T1000 (cell line): ENCODE data around the gene KLHL25.

ENCODE experiments used
- DNase-seq: peaks from one replicate; lab custom pipeline; 2025; ENCODE audit warnings: mixed read lengths; lab: John Stamatoyannopoulos, UW

KLHL25 gene

GRCh38 chr15:85760531-85761371, 34.0 kb downstream of the KLHL25 start:
- no peak for DNase-seq

GRCh38 chr15:85760049-85760448, 34.7 kb downstream of the KLHL25 start:
- peak; percentile 58 for DNase-seq

- no peak for DNase-seq
Observed at GRCh38 chr15:85759376-85759775, 35.3 kb downstream of the KLHL25 start.

- DNase-seq, result no peak
Observed at GRCh38 chr15:85758655-85758978, 36.1 kb downstream of the KLHL25 start.

- DNase-seq, result no peak
Observed at GRCh38 chr15:85757939-85758654, 36.6 kb downstream of the KLHL25 start.

GRCh38 chr15:85757073-85757938, 37.4 kb downstream of the KLHL25 start:
- DNase-seq, result no peak

GRCh38 chr15:85756411-85757072, 38.2 kb downstream of the KLHL25 start:
- no peak for DNase-seq

GRCh38 chr15:85755942-85756341, 38.8 kb downstream of the KLHL25 start:
- no peak for DNase-seq

GRCh38 chr15:85755471-85755870, 39.3 kb downstream of the KLHL25 start:
- DNase-seq, result no peak

- DNase-seq, result no peak
Observed at GRCh38 chr15:85754989-85755388, 39.7 kb downstream of the KLHL25 start.

GRCh38 chr15:85753791-85754452, 40.8 kb downstream of the KLHL25 start:
- no peak for DNase-seq

- no peak for DNase-seq
Observed at GRCh38 chr15:85753261-85753660, 41.5 kb downstream of the KLHL25 start.

- no peak for DNase-seq
Observed at GRCh38 chr15:85752491-85752961, 42.2 kb downstream of the KLHL25 start.

- no peak for DNase-seq
Observed at GRCh38 chr15:85752124-85752475, 42.6 kb downstream of the KLHL25 start.

GRCh38 chr15:85751291-85752123, 43.2 kb downstream of the KLHL25 start:
- DNase-seq, result no peak

- DNase-seq, result no peak
Observed at GRCh38 chr15:85750319-85751290, 44.1 kb downstream of the KLHL25 start.

GRCh38 chr15:85749261-85750151, 45.2 kb downstream of the KLHL25 start:
- DNase-seq, result no peak

GRCh38 chr15:85748729-85749128, 46.0 kb downstream of the KLHL25 start:
- DNase-seq, result no peak
